ENCODE measurements around the gene ERC2. TPM values are rescaled to one million over a fixed set of nuclear protein-coding genes. Genes with fewer than 3 reads are reported as not detected.
"Not testable (repeated sequence)": the region's sequence is repeated elsewhere in the genome, so short reads cannot be mapped to it uniquely, and the experiment has no call there.

The ERC2 gene
- polyA plus RNA-seq, 1 donor, result 1.6 TPM

GRCh38 chr3:56304069-56304468 lies 164.2 kb downstream of the ERC2 start:
- no peak for DNase-seq

- peak; percentile 50 for DNase-seq
Observed at GRCh38 chr3:56303487-56303886, 164.8 kb downstream of the ERC2 start.

GRCh38 chr3:56302417-56302816 lies 165.8 kb downstream of the ERC2 start:
- DNase-seq, result no peak

GRCh38 chr3:56297281-56297840 lies 170.9 kb downstream of the ERC2 start:
- DNase-seq, result no peak

GRCh38 chr3:56296361-56296760 lies 171.9 kb downstream of the ERC2 start:
- no peak for DNase-seq

- no peak for DNase-seq
Observed at GRCh38 chr3:56295161-56295560, 173.1 kb downstream of the ERC2 start.

- no peak for DNase-seq
Observed at GRCh38 chr3:56294286-56294685, 174.0 kb downstream of the ERC2 start.

GRCh38 chr3:56291953-56292352 lies 176.3 kb downstream of the ERC2 start:
- DNase-seq, result no peak

- no peak for DNase-seq
Observed at GRCh38 chr3:56291244-56291680, 177.0 kb downstream of the ERC2 start.

GRCh38 chr3:56290374-56290773 lies 177.9 kb downstream of the ERC2 start:
- no peak for DNase-seq

- no peak for DNase-seq
Observed at GRCh38 chr3:56288258-56288657, 180.0 kb downstream of the ERC2 start.

- no peak for DNase-seq
Observed at GRCh38 chr3:56282341-56282740, 185.9 kb downstream of the ERC2 start.

- no peak for DNase-seq
Observed at GRCh38 chr3:56277236-56277635, 191.0 kb downstream of the ERC2 start.

- no peak for DNase-seq
Observed at GRCh38 chr3:56275120-56275519, 193.1 kb downstream of the ERC2 start.

- DNase-seq, result peak; percentile 76
Observed at GRCh38 chr3:56269755-56270535, 198.3 kb downstream of the ERC2 start.

GRCh38 chr3:56268616-56269383 lies 199.5 kb downstream of the ERC2 start:
- DNase-seq, result no peak

GRCh38 chr3:56261852-56262251 lies 206.4 kb downstream of the ERC2 start:
- DNase-seq, result not testable (repeated sequence)

GRCh38 chr3:56260262-56260661 lies 208.0 kb downstream of the ERC2 start:
- no peak for DNase-seq

GRCh38 chr3:56257826-56258225 lies 210.4 kb downstream of the ERC2 start:
- DNase-seq, result no peak

- no peak for DNase-seq
Observed at GRCh38 chr3:56254835-56255234, 213.4 kb downstream of the ERC2 start.

- no peak for DNase-seq
Observed at GRCh38 chr3:56253941-56254665, 214.2 kb downstream of the ERC2 start.

GRCh38 chr3:56251343-56251945 lies 216.8 kb downstream of the ERC2 start:
- peak; percentile 79 for DNase-seq

Data from hindlimb muscle (tissue), 1 donor.